NCI-H2227 treated with DMSO at 0.1 percent for 48 hours (cell line): ENCODE results near the gene METTL6.
"Not testable (repeated sequence)": the region's sequence is repeated elsewhere in the genome, so short reads cannot be mapped to it uniquely, and the experiment has no call there.

Experiments
- DNase-seq: peaks from one replicate; lab custom pipeline; 2025; lab: John Stamatoyannopoulos, UW

The METTL6 gene

DNA sequence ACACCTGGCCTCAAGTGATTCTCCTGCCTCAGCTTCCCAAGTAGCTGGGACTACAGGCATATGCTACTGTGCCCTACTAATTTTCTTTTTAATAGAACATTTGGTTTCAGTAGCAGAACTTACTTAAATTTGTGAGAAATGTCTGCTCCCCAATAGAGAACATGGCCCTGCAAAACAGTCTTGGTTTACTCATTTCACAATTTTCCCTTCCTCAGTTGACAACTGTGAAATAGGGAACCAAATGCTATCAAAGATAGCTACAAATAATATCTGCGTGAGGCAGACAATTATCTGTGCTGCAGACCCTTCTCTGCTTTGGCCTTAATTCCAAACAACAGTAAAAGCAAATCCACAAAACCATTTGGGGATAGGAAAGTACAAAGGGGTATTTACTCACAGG lies 22.6 kb downstream of the METTL6 start:
- no peak for DNase-seq

DNA sequence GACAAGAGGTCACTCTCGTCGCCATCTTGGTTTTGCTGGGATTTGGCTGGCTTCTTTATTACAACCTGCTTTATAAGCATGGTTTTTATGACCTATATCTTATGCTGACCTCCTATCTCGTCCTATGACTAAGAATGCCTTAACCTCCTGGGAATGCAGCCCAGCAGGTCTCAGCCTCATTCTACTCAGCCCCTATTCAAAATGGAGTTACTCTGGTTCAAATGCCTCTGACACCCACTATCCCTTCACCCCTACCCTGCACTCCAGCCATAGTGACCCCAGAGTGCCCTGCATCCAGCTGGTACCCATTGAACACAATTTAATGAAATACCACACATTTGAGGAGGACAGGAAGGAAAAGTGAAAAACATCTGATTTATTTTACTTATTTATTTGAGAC lies 23.4 kb downstream of the METTL6 start:
- DNase-seq = no peak

DNA sequence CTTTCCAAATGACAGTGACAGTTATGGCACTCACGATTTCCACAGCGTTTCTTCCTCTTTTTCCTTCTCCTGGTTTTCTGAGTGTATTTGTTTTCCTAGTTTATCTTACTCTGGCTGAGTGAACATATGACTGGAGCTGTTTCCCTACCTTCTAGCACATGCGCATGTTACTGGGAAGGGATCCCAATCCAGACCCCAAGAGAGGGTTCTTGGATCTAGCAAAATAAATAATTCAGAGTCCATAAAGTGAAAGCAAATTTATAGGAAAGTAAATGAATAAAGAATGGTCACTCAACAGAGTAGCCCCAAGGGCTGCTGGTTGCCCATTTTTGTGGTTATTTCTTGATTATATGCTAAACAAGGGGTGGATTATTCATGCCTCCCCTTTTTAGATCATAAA lies 23.8 kb downstream of the METTL6 start:
- DNase-seq = no peak

DNA sequence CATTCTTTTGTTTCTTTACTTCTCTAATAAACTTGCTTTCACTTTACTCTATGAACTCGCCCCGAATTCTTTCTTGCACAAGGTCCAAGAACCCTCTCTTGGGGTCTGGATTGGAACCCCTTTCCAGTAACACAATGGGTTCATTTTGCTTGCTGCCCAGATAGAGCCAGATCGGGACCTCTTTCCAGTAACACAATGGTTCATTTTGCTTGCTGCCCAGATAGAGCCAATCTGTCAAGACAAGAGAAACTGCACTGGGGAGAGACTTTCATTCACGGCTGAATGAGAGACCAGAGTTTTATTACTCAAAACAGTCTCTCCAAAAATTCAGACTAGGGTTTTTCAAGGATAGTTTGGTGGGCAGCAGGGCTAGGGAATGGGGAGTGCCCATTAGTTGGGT lies 25.4 kb downstream of the METTL6 start:
- no peak for DNase-seq

DNA sequence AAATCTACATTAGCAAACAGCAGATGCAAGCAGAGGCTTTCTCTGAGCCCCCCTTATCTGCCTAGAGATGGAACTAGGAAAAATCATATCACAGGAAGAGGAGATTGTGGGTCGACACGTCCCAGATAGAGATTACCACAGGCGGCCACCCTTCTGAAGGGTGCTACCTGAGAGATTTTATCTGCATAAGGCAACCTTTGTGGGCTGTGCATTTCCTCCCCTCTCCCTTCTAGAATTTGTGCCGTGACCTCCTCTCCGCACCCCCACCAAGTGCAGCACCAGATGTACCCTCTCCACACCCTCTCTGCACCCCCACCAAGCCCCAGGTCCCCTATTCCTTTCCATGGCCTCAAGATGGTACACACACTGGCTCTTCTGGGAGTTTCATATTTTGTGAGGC lies 27.4 kb downstream of the METTL6 start:
- no peak for DNase-seq

DNA sequence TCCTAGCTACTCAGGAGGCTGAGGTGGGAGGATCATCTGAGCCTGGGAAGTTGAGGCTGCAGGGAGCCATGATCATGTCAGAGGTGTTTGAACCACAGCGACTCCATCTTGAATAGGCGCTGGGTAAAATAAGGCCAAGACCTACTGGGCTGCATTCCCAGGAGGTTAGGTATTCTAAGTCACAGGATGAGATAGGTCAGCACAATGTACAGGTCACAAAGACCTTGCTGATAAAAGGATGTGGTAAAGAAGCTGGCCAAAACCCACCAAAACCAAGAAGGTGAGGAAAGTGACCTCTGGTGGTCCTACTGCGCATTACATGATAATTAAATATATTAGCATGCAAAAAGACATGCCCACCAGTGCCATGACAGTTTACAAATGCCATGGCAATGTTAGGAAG lies 28.6 kb downstream of the METTL6 start:
- not testable (repeated sequence) for DNase-seq

DNA sequence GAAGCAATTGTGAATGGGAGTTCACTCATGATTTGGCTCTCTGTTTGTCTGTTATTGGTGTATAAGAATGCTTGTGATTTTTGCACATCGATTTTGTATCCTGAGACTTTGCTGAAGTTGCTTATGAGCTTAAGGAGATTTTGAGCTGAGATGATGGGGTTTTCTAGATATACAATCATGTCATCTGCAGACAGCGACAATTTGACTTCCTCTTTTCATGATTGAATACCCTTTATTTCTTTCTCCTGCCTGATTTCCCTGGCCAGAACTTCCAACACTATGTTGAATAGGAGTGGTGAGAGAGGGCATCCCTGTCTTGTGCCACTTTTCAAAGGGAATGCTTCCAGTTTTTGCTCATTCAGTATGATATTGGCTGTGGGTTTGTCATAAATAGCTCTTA lies 34.1 kb downstream of the METTL6 start:
- DNase-seq = not testable (repeated sequence)

DNA sequence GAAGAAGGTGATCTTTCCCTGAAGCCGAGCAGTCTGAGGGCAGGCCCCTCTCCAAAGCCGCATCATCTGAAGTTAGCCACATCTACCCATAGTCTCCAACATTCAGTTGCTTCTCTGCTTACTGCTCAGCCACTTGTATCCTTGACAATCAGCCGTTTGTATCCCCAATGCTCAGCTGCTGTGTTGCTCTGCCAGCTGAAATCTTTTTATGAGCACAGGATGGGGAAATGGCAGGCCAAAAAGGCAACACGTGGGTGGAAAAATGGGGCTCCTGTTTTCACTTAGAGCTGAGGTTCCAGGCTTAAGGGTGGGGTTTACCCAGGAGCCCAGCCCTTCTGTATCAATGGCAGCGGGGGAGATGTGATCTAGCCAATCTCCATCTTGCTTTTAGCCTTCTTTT lies 36.3 kb downstream of the METTL6 start:
- no peak for DNase-seq

DNA sequence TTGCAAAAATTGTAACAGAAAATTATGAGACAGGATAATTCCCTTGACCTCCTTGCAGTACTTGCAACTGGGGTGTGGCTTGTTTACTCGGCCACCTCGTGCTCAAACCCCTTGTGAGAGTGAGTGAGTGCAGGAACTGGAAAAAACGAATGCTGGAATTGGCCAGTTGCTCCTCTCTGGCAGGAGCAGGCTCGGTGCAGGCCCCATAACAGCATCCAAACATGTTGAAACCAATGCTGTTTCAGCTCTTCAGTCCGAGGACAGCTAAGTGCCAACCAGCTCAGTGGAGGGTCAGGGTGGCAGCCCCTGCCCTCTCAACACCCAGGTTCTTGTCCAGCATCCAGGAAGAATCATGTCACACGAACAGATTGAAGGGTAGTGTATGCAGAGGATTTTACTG lies 36.9 kb downstream of the METTL6 start:
- DNase-seq = no peak

DNA sequence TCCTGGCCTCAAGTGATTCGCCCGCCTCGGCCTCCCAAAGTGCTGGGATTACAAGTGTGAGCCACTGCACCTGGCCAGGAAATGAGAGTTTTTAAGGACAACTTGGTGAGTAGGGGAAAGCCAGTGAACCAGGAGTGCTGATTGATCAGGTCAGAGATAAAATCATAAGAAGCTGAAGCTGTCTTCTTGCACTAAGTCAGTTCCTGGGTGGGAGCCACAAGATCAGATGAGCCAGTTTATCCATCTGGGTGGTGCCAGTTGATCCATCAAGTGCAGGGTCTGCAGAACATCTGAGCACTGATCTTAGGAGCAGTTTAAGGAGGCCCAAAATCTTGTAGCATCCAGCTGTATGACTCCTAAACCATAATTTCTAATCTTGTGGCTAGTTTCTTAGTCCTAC lies 39.0 kb downstream of the METTL6 start:
- DNase-seq = not testable (repeated sequence)

DNA sequence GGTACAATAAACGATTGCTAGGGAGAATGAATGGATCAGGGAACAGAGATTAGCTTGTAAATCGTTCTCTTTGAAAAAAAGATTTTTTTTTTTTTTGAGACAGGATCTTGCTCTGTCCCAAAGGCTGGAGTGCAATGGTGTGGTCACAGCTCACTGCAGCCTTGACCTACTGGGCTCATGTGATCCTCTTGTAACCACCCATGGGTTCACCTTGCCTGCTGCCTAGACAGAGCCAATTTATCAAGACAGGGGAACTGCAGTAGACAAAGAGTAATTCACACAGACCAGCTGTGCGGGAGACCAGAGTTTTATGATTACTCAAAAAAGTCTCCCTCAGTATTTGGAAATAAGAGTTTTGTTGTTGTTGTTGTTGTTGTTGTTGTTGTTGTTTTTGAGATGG lies 39.6 kb downstream of the METTL6 start:
- no peak for DNase-seq

DNA sequence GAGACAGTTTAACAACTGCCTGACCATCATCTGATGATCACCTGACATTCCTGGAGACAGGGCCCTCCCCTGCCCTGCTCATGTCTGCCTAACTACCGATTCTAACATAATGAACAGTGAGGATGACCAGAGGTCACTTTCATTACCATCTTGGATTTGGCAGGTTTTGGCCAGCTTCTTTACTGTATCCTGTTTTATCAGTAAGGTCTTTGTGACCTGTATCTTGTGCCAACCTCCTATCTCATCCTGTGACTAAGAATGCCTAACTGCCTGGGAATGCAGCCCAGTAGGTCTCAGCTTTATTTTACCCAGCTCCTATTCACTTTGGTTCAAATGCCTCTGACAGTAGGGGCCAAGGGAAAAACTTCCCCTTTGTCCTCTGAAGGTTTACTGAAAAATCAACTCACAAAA lies 40.2 kb downstream of the METTL6 start:
- no peak for DNase-seq

DNA sequence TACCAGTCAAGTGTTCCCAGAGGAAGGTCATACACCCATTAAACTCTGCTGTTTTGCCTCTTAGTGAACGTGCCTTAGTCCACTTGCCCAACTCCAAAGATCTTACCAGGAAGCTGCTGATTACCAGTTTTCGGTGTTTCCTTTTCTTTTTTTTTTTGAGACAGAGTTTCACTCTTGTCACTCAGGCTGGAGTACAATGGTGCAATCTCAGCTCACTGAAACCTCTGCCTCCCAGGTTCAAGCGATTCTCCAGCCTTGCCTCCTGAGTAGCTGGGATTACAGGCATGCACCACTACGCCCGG lies 40.7 kb downstream of the METTL6 start:
- DNase-seq = not testable (repeated sequence)

DNA sequence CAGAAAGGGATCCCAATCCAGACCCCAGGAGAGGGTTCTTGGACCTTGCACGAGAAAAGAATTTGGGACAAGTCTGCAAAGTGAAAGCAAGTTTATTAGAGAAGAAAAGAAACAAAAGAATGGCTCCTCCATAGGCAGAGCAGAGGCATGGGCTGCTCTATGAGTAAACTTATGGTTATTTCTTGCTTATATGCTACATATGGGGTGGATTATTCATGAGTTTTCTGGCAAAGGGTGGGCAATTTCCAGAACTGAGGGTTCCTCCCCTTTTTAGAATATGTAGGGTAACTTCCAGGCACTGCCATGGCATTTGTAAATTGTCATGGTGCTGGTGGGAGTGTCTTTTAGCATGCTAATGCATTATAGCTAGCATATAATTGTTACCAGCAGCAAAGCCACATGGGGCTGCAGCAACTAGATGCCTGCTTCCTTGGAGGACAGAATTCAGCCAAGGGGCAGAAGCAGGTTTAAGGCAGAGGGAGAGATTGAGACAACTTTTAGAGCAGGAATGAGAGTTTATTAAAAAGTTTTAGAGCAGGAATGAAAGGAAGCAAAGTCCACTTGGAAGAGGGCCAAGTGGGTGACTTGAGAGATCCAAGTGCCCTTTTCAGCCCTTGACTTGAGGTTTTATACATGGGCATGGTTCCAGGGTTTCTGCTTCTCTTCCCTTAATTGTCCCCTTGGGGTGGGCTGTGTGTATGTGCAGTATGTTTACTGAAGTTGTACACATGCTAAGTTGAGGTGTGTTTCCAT lies 41.3 kb downstream of the METTL6 start:
- DNase-seq = no peak

DNA sequence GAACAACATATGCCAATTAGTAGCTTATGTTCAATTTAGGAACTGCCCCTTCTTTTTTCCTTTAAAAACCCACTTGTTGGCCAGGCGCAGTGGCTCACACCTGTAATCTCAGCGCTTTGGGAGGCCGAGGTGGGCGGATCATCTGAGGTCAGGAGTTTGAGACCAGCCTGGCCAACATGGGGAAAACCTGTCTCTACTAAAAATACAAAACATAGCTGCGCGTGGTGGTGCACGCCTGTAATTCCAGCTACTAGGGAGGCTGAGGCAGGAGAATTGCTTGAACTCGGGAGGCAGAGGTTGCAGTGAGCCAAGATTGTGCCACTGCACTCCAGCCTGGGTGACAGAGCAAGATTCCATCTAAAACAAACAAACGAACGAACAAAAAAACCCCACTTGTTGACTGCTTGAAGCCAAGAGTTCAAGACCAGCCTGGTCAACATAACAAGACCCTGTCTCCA lies 42.1 kb downstream of the METTL6 start:
- not testable (repeated sequence) for DNase-seq

DNA sequence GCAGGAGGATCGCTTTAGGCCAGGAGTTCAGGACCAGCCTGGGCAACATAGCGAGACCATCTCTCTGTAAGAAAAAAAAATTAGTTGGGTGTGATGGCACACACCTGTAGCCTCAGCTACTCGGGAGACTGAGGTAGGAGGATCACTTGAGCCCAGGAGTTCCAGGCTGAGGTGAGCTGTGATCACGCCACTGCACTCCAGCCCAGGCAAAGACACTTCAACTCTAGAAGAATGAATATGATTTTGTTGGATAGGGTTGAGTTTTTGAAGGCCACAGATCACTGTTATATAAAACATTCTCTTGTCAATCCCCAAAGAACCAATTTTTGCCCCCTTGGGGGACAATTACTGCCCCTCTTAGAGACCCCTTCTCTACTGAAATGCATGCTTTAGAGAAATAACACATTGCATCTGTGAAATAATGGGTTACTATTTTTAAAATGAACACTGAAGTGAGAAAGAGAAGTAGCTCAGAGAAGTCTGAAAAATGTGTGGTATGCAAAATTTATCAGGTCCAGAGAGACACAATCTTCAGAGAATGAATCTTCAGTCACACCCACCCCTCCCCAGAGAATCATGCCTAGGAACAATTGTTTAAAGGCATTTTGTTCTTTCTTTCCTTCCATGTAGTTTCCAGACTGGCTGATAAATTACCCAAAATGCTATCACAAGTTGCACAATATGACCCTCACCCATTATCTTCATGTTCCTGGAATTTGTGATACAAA lies 42.7 kb downstream of the METTL6 start:
- no peak for DNase-seq

DNA sequence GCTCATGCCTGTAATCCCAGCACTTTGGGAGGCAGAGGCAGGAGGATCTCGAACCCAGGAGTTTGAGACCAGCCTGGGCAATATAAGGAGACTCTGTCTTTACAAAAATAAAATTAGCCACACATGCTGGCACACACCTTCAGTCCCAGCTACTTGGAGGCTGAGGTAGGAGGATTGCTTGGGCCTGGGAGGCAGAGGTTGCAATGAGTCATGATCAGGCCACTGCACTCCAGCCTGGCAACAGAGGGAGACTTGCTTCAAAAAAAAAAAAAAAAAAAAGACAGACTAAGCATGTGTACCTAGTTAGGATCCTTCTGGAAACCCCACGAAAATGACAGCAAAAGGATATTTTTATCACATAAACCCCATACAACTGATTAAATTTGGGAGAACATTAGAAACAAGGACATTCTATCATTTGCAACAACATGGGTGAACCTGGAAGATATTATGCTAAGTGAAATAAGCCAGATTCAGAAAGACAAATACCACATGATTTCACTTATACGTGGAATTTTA lies 44.9 kb downstream of the METTL6 start:
- DNase-seq = no peak

DNA sequence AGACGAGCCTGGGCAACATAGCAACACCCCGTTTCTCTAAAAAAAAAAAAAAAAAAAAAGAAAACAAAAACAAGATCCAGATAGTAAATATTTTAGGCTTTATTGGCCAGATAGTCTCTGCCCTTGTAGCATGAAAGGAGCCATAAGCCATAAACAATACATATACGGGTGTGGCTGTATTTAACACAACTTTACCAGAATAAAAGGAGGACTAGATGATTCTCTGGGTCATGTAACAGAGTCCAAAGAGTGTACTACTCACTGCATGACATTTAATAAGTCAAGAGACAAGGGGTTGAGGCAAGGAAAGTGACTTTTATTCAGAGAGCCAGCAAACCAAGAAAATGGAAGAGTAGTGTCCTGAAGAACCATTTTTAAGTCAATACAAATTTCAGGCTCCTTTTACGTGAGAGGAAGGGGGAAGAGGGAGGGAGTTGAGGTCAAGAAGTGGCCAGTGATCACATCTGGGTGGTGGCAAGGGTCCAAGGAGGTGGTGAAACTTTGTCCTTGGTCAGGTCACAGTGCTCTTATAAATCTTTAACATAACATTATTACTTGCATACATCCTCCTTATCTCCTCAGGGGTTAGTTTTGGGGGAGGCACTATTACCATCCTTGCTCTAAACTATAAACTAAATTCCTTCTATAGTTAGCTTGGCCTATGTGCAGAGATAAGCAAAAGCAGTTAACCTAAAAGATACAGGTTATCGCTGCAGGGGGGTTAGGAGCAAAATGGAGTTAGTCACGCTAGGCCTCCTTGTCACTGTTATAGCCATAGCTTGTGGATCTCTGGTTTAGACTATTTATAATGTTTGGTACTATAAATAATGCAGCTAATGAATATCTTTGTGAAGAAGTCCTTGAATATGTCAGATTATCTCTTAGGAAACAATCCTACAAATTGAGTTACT lies 46.1 kb downstream of the METTL6 start:
- DNase-seq = no peak

DNA sequence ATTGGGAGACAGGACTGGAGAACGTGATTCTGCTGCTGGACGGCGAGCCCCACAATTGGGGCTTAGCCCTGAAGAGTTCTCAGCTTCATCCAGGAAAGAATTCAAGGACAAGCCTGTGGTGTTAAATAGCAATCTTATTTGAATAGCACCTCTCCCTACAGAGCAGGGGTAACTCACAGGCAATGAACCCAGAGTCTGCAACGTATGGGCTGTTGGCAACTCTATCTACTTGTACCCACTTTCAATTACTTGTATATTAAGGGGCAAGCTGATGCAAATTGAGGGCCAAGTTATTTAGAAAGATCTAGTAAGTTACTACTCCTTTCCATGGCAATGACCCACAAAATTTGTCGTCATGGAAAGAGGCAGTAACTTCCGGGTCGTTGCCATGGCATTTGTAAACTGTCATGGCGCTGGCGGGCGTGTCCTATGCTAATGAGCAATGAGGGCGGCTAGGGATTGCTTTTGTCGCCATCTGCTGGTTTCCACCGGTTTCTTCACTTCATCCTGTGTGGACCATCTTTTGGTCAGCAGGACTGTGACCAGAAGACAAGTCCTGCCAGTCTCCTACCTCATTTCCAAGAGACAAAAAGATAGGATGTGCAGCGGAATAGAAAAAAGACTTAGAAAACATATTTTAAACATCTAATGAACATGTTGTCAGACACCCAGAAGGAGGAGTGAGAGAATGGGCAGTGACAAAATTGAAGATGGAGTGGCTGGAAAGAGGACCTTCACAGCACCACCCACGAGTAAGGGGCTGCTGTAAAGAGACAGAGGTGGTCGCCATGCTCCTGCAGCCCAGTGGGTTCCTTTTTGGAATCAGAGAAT lies 49.2 kb downstream of the METTL6 start:
- DNase-seq = peak; percentile 83

DNA sequence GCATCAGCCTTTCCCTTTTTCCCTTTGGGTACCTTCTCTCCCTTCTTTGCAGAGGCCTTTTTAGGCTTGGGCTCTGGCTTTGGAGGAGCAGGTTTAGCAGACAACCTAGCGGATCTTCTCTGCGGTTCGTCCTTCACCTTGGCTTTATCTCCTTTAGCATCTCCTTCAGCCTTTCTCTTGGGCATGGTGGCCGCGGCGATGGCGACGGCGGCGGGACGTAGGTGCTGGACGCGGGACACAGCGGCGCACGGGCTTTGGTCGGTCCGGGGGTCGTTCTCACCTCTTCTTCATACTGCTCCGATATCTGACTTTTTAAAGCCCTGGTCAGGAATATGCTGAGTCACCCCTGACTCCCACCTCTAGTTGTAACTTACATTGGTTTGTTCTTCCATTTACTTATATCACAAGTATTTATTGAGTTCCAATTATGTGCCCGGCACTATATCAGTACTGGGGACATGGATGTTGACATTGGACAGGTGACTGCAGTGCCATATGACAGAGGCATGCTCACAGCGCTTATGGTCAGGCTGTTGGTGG lies 51.8 kb downstream of the METTL6 start:
- no peak for DNase-seq

DNA sequence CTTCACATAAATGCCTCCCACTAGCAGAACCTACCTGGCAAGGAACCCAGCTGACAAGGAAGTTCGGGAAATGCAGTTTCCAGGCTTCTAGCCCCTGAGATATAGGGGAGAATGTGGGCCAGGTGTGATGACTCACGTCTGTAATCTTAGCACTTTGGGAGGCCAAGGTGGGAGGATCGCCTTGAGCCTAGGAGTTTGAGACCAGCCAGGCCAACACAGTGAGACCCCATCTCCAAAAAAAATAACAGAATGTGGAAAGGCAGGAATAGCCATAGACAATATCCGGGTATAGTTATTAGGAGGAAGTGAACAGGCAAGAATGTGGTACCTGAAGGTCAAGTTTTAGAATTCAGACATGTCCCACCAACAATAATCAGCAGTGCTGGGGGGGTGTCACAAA lies 54.4 kb downstream of the METTL6 start:
- DNase-seq = no peak
